ENCODE results near the gene F5.
"Not testable (repeated sequence)": the region's sequence is repeated elsewhere in the genome, so short reads cannot be mapped to it uniquely, and the experiment has no call there.

The F5 gene

DNA sequence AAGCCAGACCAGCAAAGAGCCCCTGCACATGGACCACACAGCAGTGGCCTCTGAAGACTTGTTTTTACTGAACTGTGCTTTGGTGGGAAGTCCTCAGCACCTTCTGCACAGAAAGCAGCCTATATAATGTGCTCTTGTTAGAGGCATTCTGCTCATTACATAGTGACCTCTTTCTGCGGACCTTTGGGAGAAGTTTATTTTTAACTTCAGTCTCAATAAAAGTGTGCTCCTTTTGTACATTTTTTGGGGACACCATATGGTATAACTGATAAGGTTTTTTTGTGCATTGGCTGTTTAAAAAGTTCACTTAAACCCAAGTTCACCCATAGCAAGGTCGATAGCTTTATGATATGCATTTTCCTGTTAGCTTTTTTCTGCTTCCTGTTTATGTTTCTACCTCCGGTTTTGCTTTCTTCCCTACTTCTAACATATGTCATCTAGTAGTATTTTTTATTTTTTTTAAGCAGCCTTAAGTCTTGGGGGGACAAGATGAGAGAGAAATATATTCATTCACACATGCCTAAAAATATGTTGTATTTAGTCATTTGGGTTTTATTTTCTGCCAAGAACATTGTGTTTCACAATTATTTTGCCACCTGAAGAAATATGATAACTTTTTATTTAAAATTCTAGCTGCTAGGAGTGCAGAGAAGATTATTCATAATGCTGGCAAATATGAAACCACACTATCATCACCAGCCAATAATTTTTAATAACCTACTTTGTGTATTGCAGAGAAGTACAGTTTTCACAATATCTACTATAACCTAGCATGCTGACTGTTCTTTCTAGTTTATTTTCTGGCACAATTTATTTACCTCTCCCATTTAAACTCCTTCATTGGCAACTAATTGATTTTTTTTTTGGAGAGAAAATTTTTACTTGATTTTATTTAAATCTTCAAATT, 77.6 kb downstream of the F5 start:
- DNase-seq: no peak

DNA sequence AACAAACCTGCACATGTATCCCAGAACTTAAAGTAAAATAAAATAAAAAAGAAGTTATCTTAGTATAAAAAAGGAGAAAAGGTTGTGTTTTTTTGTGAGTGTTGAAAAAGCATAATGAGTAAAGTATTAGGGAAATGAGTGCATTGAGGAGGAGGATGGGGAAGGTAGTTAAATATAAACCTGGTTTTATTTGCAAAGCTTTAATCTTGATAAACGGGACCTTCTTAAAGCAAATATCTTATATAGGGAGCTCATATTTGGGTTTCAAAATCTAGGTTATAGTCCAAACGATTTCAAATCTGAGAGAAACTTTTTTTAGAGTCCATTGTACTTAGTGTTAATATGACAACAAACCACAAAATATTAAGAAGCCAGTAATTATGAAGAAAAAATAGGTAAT, 78.9 kb downstream of the F5 start:
- no peak for DNase-seq

DNA sequence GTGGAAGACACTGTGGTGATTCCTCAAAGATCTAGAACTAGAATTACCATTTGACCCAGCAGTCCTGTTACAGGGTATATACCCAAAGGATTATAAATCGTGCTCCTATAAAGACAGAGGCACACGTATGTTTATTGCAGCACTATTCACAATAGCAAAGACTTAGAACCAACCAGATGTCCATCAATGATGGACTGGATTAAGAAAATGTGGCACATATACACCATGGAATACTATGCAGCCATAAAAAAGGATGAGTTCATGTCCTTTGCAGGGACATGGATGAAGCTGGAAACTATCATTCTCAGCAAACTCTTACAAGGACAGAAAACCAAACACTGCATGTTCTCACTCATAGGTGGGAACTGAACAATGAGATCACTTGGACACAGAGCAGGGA, 82.7 kb downstream of the F5 start:
- DNase-seq: not testable (repeated sequence)

DNA sequence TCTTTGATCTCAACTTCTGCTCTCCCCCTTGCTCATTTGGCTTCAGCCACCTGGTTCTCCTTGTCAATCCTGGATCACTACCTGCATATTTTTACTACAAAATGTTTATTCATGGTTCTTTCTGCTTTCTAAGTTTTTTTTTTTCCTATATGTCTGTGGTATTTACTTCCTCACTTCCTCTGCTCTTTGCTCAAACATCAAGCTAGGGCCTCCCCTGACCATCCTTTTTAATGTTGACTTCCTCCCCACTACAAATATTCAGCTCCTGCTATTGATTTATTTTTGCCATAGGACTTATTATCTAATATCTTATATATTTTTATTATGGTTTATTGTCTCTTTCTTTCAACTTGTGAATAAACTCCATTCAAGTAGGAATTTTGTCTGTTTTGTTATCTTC, 86.5 kb downstream of the F5 start:
- no peak for DNase-seq

DNA sequence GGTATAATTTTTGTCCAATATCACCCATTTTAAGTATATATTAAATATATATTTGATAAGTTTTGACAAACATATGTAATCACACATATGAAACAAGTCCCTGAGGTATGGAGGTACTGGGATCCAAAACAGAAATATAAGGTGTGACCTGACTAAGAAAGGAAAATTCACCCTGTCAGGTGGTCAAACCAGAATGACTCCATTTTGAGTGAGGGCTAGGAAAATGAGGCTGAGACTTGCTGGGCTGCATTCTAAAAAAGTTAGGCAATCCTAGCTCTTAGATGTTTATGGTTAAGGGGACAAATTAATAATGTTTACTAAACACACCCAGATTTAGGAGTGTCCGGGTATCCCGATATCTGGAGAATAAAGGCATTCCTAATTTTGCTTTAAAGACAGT, 89.0 kb downstream of the F5 start:
- no peak for DNase-seq

DNA sequence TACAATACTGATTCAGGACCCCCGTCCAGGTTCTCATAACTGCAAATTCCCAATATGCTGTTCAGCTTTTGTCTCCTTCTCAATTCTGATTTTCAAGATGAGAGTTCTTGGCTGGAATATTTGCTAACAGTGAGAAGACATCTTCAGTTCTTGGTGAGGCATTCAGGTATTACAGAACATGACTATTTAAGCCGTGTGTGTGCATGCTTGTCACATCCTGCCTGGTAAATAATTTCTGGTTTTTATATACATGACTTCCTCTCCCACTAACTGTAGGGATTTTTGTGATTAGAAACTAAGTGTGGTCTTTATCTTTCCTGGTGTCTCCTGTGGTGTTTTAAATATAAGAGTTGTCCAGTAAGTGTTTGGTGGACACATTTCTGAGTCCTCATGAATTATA, 90.4 kb downstream of the F5 start:
- no peak for DNase-seq

DNA sequence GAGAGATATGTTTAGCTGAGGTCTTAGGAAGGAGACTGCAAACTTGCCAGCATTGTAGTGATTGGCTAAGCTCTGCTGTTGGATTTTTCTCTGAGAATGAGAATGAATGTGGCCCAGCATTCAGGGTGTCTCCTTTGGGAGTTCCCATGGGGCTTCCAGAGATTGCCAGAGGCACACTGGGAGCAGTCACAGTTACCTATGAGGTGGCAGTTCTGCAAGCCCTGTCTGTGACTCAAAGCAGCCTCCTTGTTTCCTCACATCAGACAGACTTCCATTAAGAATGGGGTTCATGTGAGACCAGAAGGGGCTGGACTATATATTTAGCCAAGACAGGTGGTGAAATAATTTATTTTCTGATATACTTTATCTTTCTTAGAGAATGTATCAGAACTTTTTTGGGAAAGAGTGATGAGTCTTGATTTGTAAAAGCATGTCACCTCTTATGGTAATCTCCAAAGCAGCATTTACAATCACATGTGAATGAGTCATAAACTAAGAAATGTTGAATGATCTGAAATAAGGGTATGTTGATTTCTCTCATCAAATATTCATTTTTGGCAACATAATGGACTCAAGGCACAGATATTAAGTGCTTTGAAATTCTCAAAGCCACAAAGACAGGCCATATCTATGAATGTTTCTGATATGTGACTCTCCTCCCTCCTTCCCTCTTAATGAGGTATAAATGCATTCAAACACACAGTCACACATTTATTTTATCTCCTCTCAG, 91.1 kb downstream of the F5 start:
- no peak for DNase-seq

DNA sequence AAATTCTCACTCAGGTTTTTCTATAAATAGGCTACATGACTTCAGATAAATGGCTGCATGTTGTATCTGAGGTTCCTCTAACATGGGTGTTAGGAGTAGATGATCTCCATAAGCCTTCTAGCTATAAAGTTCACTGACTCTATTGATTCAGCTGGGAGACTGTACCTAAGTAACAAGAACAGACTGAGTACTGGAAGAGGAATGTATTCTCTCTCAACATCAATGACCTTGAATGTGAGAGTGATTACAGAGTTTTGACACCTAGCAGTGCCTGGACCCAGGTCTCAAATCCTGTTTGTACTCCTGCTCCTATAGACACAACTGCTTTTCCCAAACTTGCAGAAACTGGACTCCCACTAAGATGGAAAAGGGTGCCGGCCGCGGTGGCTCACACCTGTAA, 91.9 kb downstream of the F5 start:
- DNase-seq: no peak

DNA sequence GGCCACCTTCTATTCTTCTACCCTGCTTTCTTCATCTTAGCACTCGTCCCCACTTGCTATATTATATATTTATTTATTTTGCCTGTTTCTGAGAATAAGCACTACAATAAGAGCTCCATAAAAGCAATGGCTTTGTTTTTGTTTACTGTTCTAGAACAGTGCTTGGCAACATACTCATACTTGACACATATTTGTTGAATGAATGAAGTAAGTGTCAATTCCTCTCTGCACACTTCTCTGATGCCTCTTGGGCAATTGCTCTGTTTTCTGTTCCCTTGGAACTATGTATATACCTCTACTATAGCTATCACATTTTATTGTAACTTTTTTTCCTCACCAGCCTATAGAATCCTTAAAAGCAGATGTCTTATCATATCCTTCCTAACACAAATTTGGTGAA, 93.0 kb downstream of the F5 start:
- no peak for DNase-seq

DNA sequence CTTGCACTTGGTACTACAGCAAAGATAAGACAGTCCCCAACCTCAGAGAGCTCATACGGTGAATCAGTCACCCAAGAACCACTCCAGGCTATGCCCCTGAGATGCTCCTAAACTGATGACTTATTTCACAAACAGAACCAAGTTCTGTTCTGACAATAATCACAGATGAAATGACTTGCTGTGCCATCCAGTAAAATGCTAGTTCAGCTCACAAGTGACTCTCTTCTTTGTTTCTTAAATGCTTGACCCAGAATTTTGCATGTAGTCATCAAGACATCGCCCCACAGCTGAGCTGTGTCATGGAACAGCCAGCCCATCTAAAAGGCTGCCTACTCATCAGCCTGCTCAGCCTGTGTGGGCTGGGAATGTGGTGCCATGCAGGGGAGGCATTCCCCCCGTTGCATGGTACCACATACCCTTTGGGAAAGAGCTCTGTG, 94.4 kb downstream of the F5 start:
- no peak for DNase-seq

DNA sequence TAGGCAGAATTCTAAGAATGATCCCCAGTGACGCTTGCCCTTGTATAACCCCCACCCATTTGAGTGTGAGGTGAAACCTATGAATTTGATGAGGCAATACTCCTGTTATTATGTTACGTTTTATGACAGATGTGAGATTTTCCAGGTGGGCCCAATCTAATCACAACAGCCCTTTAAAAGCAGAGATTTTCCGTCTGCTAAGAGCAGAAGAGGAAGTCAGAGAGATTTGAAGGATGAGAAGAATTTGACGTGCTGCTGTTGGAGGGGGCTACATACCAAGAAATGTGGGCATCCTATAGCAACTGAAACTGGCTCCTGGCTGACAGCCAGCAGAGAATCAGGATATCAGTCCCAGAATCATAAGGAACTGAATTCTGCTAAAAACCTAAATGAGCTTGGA, 98.1 kb downstream of the F5 start:
- no peak for DNase-seq

DNA sequence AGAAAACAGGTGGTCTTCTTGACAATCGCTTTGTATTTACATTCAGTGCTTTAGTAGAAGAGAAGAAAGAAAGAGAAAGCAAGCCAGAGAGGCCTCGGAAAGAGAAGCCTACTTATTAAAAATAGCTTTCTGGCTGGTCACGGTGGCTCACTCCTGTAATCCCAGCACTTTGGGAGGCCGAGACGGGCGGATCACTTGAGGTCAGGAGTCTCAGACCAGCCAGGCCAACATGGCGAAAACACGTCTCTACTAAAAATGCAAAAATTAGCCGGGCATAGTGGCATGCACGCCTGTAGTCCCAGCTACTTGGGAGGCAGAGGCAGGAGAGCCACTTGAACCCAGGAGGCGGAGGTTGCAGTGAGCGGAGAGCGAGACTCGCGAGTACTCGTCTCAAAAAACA, 98.7 kb downstream of the F5 start:
- no peak for DNase-seq

DNA sequence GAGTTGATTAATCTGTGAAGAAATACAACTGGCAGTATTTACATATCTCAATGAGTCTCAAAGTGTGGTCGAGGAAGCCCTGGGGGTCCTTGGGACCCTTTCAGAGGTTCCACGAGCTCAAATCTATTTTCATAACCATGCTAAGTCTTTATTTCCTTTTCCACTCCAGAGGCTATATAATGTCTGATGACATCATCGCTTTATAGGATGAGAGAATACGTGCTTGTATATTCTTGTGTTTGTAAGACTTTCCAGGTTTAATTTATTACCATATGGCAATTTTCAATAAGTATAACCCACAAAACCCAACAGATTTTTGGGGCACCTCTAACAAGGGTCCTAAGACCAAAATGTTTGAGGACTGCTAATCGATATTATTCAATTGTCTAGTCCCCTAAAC, 99.1 kb downstream of the F5 start:
- DNase-seq: no peak

DNA sequence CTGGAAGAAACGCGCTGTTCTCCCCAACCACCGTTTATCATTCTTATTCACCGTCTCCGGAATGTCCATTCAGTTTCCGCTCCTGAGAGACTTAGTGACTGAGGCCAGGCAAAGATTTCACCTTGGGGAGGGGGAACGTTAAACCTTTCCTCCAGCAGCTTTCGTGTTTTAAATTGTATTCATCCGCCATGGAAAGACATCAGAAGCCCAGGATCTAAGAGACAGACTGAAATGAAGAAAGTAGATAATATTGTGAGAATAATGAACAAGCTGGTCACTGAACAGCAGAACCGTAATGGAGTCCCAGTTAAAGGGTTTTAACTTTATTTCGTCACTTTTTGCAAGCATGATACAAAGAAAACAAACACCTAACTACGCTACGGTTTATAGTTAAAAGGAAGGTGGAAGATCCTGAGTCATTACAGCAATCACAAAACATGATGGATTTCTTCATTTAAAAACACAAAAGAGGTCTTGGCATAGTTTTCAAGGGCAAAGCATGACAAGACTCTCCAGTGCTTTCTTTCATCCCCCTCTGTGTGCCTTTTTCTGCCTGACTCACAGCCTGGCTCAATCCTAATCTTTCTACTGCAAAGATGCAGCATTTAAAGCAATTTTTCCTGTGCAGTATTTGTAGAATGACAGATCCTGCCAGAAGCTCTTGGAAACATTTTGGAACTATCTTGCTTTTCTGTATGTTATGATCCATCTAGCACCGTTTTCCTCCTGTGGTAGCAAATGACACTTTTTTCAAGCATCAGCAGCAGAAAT, 99.8 kb downstream of the F5 start:
- no peak for DNase-seq

DNA sequence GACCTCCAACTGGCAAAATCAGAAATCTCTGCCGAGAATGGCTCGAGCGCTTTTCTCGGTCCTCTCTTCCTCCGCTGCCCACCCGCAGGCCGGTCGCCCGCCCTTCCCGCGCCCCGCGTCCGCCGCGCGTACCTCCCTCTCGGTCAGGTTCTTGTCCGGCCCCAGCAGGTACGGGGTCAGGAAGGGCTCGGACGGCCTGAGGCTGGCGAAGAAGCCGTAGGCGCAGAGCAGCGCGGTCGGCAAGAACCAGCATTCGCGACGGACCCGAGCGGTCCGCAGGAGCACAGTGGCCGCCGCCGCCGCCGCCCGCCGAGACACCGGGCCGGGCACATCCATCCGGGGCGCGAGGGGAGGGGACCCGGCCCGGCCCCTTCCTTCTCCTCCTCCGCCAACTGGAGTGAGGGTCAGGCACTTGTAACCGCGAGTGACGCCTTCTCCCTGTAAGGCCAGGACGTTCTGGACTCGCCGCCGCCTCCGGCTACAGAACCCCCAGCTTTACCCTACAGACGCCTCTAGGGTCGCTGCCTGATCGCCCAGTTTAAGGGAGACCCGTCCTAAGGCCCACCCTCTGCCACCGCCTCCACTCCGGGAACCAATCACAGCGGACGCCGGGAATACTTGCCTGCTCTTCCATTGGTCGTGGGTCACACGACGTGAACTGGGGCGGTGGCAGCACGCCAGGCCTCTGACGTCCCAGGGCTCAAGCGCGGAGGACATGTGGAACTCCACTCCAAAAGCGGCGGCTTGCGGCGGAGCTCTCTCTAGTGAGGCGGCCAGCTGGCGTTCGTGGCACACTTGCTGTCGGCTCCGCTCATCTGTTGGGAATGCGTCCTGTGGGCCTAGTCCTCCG, 100.6 kb downstream of the F5 start, which contains the start of gene SLC19A2:
Gene SLC19A2, minus strand, starts transcription at position 514 of the 850 bp plus-strand sequence. Its CDS starts 178 bp downstream, at position 336.
- DNase-seq: peak; percentile 82 to 97

DNA sequence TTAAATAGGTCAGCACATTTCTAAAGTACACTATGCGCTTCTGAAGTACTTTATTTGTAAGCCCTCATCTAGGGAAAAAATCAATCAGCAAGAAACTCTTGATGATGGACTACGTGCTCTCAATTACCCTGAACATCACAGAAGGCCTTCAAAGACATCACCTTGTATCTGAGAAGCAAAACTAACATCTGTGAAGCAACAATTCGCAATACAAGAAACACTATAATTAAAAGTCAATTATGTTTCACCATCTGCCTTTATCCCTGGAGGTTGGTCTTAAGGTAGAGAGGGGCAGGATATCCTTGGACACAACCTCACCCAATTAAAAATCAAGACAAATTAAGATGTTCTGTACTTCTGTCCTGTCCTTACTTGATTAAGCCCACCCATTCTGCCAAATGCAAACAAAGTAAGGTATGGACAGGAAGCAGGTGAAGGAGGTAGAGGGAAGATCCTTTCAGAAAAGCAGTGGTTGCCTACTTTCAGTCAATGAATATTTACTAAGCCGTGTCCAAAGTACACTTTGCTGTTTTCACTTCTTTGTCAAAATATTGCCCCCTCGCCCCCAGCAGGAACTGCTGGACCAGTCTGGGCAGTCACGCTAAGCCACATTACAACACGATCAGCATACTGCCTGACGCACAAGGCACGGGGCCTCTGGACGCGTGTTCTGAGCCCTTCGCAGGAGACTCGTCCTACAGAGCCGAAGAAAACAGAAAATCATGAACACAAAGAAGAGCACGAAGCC, 101.4 kb downstream of the F5 start:
- peak; percentile 7 to 47 for DNase-seq

DNA sequence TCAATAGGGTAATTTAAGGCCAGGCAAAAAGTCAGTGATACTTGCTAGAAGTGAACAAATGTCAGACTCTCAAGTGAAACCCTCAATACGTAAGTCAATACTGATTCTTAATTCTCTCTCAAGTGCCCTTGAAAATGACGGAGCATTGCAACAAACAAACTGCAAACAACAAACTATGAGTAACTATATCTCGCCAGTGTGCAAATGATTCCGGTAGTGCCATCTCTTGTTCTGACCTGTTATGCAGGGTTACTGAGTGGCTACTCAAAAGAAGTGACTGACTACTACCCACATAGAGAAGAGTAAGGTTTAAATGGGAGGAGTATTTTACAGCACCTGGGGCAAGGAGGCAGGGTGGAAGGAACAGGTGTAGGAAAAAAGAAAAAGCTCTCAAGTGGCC, 102.2 kb downstream of the F5 start:
- no peak for DNase-seq

DNA sequence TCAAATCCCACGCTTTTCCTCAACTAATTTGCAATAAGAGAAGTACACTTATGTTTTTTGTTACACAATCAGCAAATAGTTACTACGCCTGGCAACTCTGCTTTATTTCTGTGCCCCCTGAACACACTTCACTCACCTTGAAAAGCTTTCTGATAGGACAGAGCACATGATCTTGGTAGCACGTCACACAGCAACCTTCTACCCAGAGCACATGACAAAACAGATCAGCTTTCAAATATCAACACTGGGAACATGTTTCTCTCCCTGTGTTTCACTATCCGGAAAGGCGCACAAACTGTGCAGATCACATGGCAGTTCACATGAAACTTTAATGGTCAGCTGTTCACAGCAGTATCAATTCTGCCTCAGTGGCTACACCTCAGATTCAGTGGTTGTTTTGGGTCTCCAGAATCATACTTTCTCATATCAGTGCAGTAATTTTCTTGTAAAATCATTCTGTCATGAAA, 102.7 kb downstream of the F5 start:
- DNase-seq: no peak

DNA sequence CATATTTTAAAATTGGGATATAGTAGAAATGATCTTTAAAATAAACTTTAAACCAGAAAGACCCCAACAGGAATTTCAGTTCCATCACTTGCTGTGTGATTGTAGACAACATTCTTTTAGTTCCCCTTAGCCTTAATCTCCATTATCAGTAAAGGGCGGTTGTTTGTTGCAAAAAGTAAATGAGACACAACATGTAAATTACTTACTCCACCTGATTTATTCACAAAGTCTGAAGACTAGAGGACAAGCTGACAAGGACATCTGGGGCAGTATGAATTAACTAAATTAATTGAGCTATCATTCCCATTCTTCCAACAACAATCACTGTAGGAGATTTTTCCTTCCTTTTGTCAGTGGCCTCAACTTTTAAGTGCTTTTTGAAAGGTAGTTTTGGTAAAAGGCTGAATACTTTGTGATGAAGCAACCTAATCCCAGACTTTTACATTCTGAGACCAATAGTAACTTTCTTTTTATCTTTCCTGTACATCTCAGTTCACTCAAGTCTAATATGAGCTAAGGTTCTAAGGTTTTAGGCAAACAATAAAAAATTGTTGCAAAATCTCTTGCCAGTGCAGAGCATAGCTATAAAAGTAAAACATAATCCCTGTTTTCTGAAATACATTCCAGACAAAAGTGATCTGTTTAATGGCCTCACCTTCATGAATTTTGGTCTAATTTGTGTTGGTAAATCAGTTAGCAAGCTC, 106.8 kb downstream of the F5 start:
- DNase-seq: no peak

DNA sequence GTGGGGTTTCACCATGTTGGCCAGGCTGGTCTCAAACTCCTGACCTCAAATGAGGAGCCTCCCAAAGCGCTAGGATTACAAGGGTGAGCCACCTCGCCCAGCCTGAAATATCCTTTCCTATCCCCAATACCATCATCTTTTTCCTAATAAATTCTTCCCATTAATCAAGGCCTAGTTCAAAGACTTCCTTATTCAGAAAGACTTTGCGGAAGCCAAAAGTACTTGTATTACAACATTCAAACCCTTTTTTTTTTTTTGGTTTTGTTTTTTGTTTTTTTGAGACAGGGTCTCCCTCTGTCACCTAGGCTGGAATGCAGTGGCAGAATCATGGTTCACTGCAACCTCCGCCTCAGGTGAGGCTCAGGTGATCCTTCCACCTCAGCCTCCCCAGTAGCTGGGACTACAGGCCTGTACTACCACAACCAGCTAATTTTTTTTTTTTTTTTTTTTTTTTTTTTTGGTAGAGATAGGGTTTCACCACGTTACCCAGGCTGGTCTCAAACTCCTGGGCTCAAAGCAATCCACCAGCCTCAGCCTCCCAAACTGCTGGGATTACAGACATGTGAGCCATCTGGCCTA, 108.1 kb downstream of the F5 start:
- no peak for DNase-seq

Data from bone marrow (tissue), 2 donors.